Neural crest cell (in vitro differentiated cells): ENCODE results near the gene RNF138. TPM values are rescaled to one million over a fixed set of nuclear protein-coding genes. Genes with fewer than 3 reads are reported as not detected.

Source experiments
- DNase-seq: peaks from one replicate; pipeline ENCODE4 v3.0.0; 2021; ENCODE audit warnings: low read depth, mixed read lengths, low spot score
- H3K27ac Mint-ChIP-seq: one replicate; pipeline ENCODE4 v1.8.0; 2021; ENCODE audit warnings: mild to moderate bottlenecking, mixed read lengths; ENCODE audit not compliant: unreplicated experiment
- H3K27me3 Mint-ChIP-seq: 2 replicates; pipeline ENCODE4 v1.8.0; 2021; ENCODE audit warnings: low read depth, mild to moderate bottlenecking, mixed read lengths
- H3K36me3 Mint-ChIP-seq: 2 replicates; pipeline ENCODE4 v1.8.0; 2021; ENCODE audit warnings: low read depth, mild to moderate bottlenecking, mixed read lengths
- H3K4me1 Mint-ChIP-seq: 2 replicates; pipeline ENCODE4 v1.8.0; 2021; ENCODE audit warnings: mixed read lengths
- H3K4me3 Mint-ChIP-seq: one replicate; pipeline ENCODE4 v1.8.0; 2021; ENCODE audit warnings: mild to moderate bottlenecking, mixed read lengths
- H3K9me3 Mint-ChIP-seq: 2 replicates; pipeline ENCODE4 v1.8.0; 2021; ENCODE audit warnings: mixed read lengths
- CTCF ChIP-seq: fragments of 200-600 bp; sonication (generic); conservative IDR thresholded peaks from 2 replicates; pipeline ENCODE4 v1.5.0; 2021; ENCODE audit warnings: antibody characterized with exemption, mild to moderate bottlenecking
- long read RNA-seq: library from polyadenylated mRNA; unstranded; transcript quantifications from one replicate; pipeline ENCODE4 v2.0.0, GENCODE V29; 2020
- total RNA-seq: library from RNA; stranded (reverse); gene quantifications from 2 replicates; pipeline ENCODE4 v1.2.1, GENCODE V29; 2021

The RNF138 gene
- 49.9 and 51.6 TPM in 2 replicates for total RNA-seq
- long read RNA-seq, transcript RNF138-202 (8 exons, 3,570 nt) = major isoform, 33 of 200 reads
- long read RNA-seq, transcript RNF138-201 (5 exons, 2,071 nt) = minor isoform, 10 of 200 reads
- long read RNA-seq, partial matches to known transcripts = 134 of 200 reads
- long read RNA-seq, other reads (novel, unspliced or antisense) = 23 of 200 reads

GRCh38 chr18:32091724-32092421 lies at the start of gene RNF138:
Gene RNF138 (plus strand): TSS chr18:32091874. CDS start chr18:32092777, 903 bp downstream.
- H3K27me3 Mint-ChIP-seq = no peaks in the 10 kb centered on the region

GRCh38 chr18:32042337-32042736 lies 49.3 kb upstream of the RNF138 start:
- Mint-ChIP-seq H3K36me3 (peaks cover 5% of the 10 kb centered on the region), H3K27me3 (no peaks in the 10 kb centered on the region), H3K4me3 (no peak overlapping the region), H3K27ac (no peak overlapping the region), H3K4me1 (peaks cover 15% of the 10 kb centered on the region), H3K9me3 (peaks cover 2% of the 10 kb centered on the region)
- TF ChIP-seq CTCF = no peak
- DNase-seq = no peak

More at GRCh38 chr18:32091724-32092421, at the start of gene RNF138:
- DNase-seq = peak; percentile 73
- Mint-ChIP-seq H3K9me3 (no peaks in the 10 kb centered on the region), H3K4me1 (peaks cover 37% of the 10 kb centered on the region), H3K36me3 (peaks cover 11% of the 10 kb centered on the region), H3K27ac (peak within 1 kb of the TSS; percentile 99), H3K4me3 (peak within 1 kb of the TSS; percentile 99)
- no peak for TF ChIP-seq CTCF

GRCh38 chr18:32048507-32049091 lies 43.1 kb upstream of the RNF138 start:
- Mint-ChIP-seq H3K27me3 (no peaks in the 10 kb centered on the region), H3K4me1 (no peaks in the 10 kb centered on the region), H3K36me3 (no peaks in the 10 kb centered on the region), H3K9me3 (no peaks in the 10 kb centered on the region), H3K27ac (no peak overlapping the region), H3K4me3 (no peak overlapping the region)
- DNase-seq = no peak
- TF ChIP-seq CTCF = no peak

- Mint-ChIP-seq H3K9me3 (no peaks in the 10 kb centered on the region), H3K36me3 (no peaks in the 10 kb centered on the region), H3K27me3 (no peaks in the 10 kb centered on the region), H3K27ac (no peak overlapping the region), H3K4me1 (no peaks in the 10 kb centered on the region), H3K4me3 (no peak overlapping the region)
- no peak for DNase-seq
- no peak for TF ChIP-seq CTCF
Observed at GRCh38 chr18:32049393-32050171, 42.1 kb upstream of the RNF138 start.

- DNase-seq = no peak
- H3K27ac Mint-ChIP-seq = no peak overlapping the region
- no peak for TF ChIP-seq CTCF
- H3K9me3 Mint-ChIP-seq = no peaks in the 10 kb centered on the region
- H3K4me1 Mint-ChIP-seq = no peaks in the 10 kb centered on the region
- H3K36me3 Mint-ChIP-seq = no peaks in the 10 kb centered on the region
- no peak overlapping the region for H3K4me3 Mint-ChIP-seq
- no peaks in the 10 kb centered on the region for H3K27me3 Mint-ChIP-seq
Observed at GRCh38 chr18:32056613-32057358, 34.9 kb upstream of the RNF138 start.
